ENCODE data around the gene SLC16A6. TPM values are rescaled to one million over a fixed set of nuclear protein-coding genes. Genes with fewer than 3 reads are reported as not detected.
A peak's percentile ranks its signal among the peaks of the same experiment; 100 is the strongest.

Gene SLC16A6
- total RNA-seq, 1 experiment from 2014 or later = 0.22 TPM

- TF ChIP-seq ZNF512 (CRISPR knock-in tag; IDR thresholded peaks at IDR 0.05; ENCODE audit: borderline replicate concordance) = no peak
- TF ChIP-seq HMGXB4 (CRISPR knock-in tag; IDR thresholded peaks at IDR 0.05) = peak; percentile 7; the same call in 1 of the 2 replicates
- no peak for TF ChIP-seq JAZF1 (CRISPR knock-in tag; IDR thresholded peaks at IDR 0.05)
- no peak for TF ChIP-seq E2F1 (CRISPR knock-in tag; IDR thresholded peaks at IDR 0.05)
- TF ChIP-seq ETV6 (CRISPR knock-in tag; IDR thresholded peaks at IDR 0.05) = no peak
- no peak for TF ChIP-seq ZMAT4 (CRISPR knock-in tag; IDR thresholded peaks at IDR 0.05)
- TF ChIP-seq USF2 (CRISPR knock-in tag; IDR thresholded peaks at IDR 0.05) = peak; percentile 80
- no peak for TF ChIP-seq TEAD1 (CRISPR knock-in tag; IDR thresholded peaks at IDR 0.05)
- TF ChIP-seq RORB (CRISPR knock-in tag; IDR thresholded peaks at IDR 0.05) = no peak
- no peak for TF ChIP-seq ATF2 (CRISPR knock-in tag; IDR thresholded peaks at IDR 0.05; ENCODE audit: borderline replicate concordance, low read depth)
- no peak for TF ChIP-seq ZNF671 (CRISPR knock-in tag; IDR thresholded peaks at IDR 0.05)
- TF ChIP-seq MXD4 (CRISPR knock-in tag; IDR thresholded peaks at IDR 0.05; ENCODE audit: borderline replicate concordance) = no peak
- no peak for TF ChIP-seq IRF1 (CRISPR knock-in tag; IDR thresholded peaks at IDR 0.05)
- peak; percentile 8 for TF ChIP-seq FOXP1 (CRISPR knock-in tag; IDR thresholded peaks at IDR 0.05; ENCODE audit: borderline replicate concordance)
- TF ChIP-seq ATF1 (CRISPR knock-in tag; IDR thresholded peaks at IDR 0.05) = no peak
- no peak for TF ChIP-seq ZNF317 (CRISPR knock-in tag; IDR thresholded peaks at IDR 0.05; ENCODE audit: borderline replicate concordance, low read depth)
- TF ChIP-seq SMAD3 (CRISPR knock-in tag; IDR thresholded peaks at IDR 0.05; ENCODE audit: borderline replicate concordance) = 0 out of 2 replicates have a peak, but pooled peaks have one; percentile 2
- TF ChIP-seq HMGA2 (CRISPR knock-in tag; IDR thresholded peaks at IDR 0.05) = no peak
- TF ChIP-seq PRDM15 (CRISPR knock-in tag; IDR thresholded peaks at IDR 0.05) = no peak
- no peak for TF ChIP-seq MYBL2 (CRISPR knock-in tag; IDR thresholded peaks at IDR 0.05)
- TF ChIP-seq PRRX2 (CRISPR knock-in tag; IDR thresholded peaks at IDR 0.05) = no peak
- TF ChIP-seq TP53 (CRISPR knock-in tag; IDR thresholded peaks at IDR 0.05) = no peak
Measured at GRCh38 chr17:68290955-68291835, at the start of gene SLC16A6, which contains the start of gene ARSG (continued).
